SK-N-MC (cell line): ENCODE data around the gene SLC47A2.

Experiments used
- EZH2 ChIP-seq: fragments of 200-600 bp; sonication (generic); IDR thresholded peaks from one replicate; pipeline ENCODE4 v1.6.1; 2017; ENCODE audit warnings: antibody characterized with exemption
- POLR2AphosphoS5 ChIP-seq: IDR thresholded peaks from 2 replicates; pipeline ENCODE4 v1.6.1; 2012; ENCODE audit warnings: mild to moderate bottlenecking, low read depth, low read length, borderline replicate concordance

- TF ChIP-seq POLR2AphosphoS5, result no peak
- TF ChIP-seq EZH2, result no peak
Observed at GRCh38 chr17:19736071-19736470, 19.7 kb upstream of the SLC47A2 start.
